GM23338 (cell line): ENCODE data around the gene PPFIBP1.

Experiments
- CREB1 ChIP-seq: fragments of 250-450 bp; sonication (Bioruptor Pico); IDR thresholded peaks from 2 replicates; pipeline ENCODE4 v1.5.0; 2020; ENCODE audit warnings: low read depth, mild to moderate bottlenecking, moderate library complexity
- CTCF ChIP-seq, 2 experiments: fragments of 200-600 bp in 1 of 2; sonication (generic) in 1 of 2; conservative IDR thresholded peaks; 2 replicates each; pipeline versions ENCODE4 v1.5.1 to v1.6.1; 2016 to 2017; ENCODE audit warnings: antibody characterized with exemption in 2 of 2, low read depth in 2 of 2, mild to moderate bottlenecking in 2 of 2, moderate library complexity in 1 of 2
- ETS1 ChIP-seq: IDR thresholded peaks from 2 replicates; pipeline ENCODE4 v1.6.1; 2016; ENCODE audit warnings: antibody characterized with exemption
- EZH2 ChIP-seq: fragments of 200-600 bp; sonication (generic); IDR thresholded peaks from one replicate; pipeline ENCODE4 v1.8.0; 2017; ENCODE audit warnings: antibody characterized with exemption, mild to moderate bottlenecking, low read depth; ENCODE audit not compliant: unreplicated experiment
- EZH2phosphoT487 ChIP-seq: fragments of 200-600 bp; sonication (generic); IDR thresholded peaks from one replicate; pipeline ENCODE4 v1.8.1; 2018; ENCODE audit warnings: antibody characterized with exemption; ENCODE audit not compliant: unreplicated experiment
- JUNB ChIP-seq: IDR thresholded peaks from one replicate; pipeline ENCODE4 v1.6.1; 2016; ENCODE audit warnings: antibody characterized with exemption; ENCODE audit not compliant: unreplicated experiment
- POLR2AphosphoS5 ChIP-seq: IDR thresholded peaks from 2 replicates; pipeline ENCODE4 v1.6.1; 2016; ENCODE audit warnings: antibody characterized with exemption, low read depth
- REST ChIP-seq: IDR thresholded peaks from one replicate; pipeline ENCODE4 v1.6.1; 2018; ENCODE audit warnings: antibody characterized with exemption; ENCODE audit not compliant: unreplicated experiment
- STAT1 ChIP-seq: IDR thresholded peaks from one replicate; pipeline ENCODE4 v1.6.1; 2016; ENCODE audit warnings: antibody characterized with exemption; ENCODE audit not compliant: unreplicated experiment

GRCh38 chr12:27517961-27518665 is 5.9 kb upstream of the PPFIBP1 start:
- TF ChIP-seq POLR2AphosphoS5 (no peak), JUNB (no peak), EZH2phosphoT487 (no peak), CTCF (conservative IDR thresholded peaks at IDR 0.05; ENCODE audit: low read depth in 2 of 2) (no peak), CREB1 (CRISPR knock-in tag) (no peak), ETS1 (no peak), EZH2 (no peak), REST (no peak), STAT1 (no peak)
